Esophagus squamous epithelium (tissue), 5 donors: Measurements from ENCODE around the gene DUSP7. TPM values are rescaled to one million over a fixed set of nuclear protein-coding genes. Genes with fewer than 3 reads are reported as not detected.

Experiments
- DNase-seq: peaks from one replicate; lab custom pipeline; 2025; lab: John Stamatoyannopoulos, UW
- H3K27ac ChIP-seq, 4 donors: fragments of 200-600 bp; sonication (generic); one replicate each; pipeline ENCODE4 v1.5.1; 2016 to 2019; ENCODE audit warnings: mild to moderate bottlenecking in 1 of 4
- H3K27me3 ChIP-seq, 4 donors: fragments of 200-600 bp; sonication (generic); 1 replicate in 3 of 4; 2 replicates in 1 of 4; pipeline versions ENCODE4 v1.5.1 to v1.6.0; 2017 to 2021; ENCODE audit warnings: antibody characterized with exemption in 1 of 4
- H3K36me3 ChIP-seq, 3 donors: fragments of 200-600 bp; sonication (generic); one replicate each; pipeline ENCODE4 v1.5.1; 2016 to 2019
- H3K4me1 ChIP-seq, 3 donors: fragments of 200-600 bp; sonication (generic); one replicate each; pipeline ENCODE4 v1.5.1; 2017 to 2019
- H3K4me3 ChIP-seq, 4 donors: fragments of 200-600 bp; sonication (generic); 1 replicate in 3 of 4; 2 replicates in 1 of 4; pipeline ENCODE4 v1.5.1; 2016 to 2019; ENCODE audit warnings: mild to moderate bottlenecking in 2 of 4, moderate library complexity in 1 of 4
- H3K9me3 ChIP-seq, 3 donors: fragments of 200-600 bp; sonication (generic); one replicate each; pipeline ENCODE4 v1.5.1; 2016 to 2019
- CTCF ChIP-seq, 6 experiments: fragments of 450-650 bp in 4 of 6; fragments of 200-600 bp in 2 of 6; sonication (generic) in 2 of 6; IDR thresholded peaks; one replicate each; pipeline ENCODE4 v1.5.1; 2016 to 2019; ENCODE audit warnings: antibody characterized with exemption in 6 of 6, mild to moderate bottlenecking in 4 of 6, moderate library complexity in 4 of 6
- POLR2A ChIP-seq, 4 donors: fragments of 450-650 bp; IDR thresholded peaks; one replicate each; pipeline ENCODE4 v1.6.1; 2017; ENCODE audit warnings: antibody characterized with exemption in 4 of 4, mild to moderate bottlenecking in 4 of 4, moderate library complexity in 3 of 4
- WGBS, 2 donors: methylation state at CpG; one replicate each; pipeline ENCODE4 v1.1.5; 2018; 5-methylcytosine and 5-hydroxymethylcytosine counted together
- intact Hi-C: fragments of 100-400 bp; cut with DNase I; formaldehyde crosslinking; loops from one replicate; pipeline ENCODE4 v1.15.0; 2022
- total RNA-seq, 4 donors: library from RNA; depleted of rRNA; stranded (reverse); fragments of >200 nt; gene quantifications; one replicate each; pipeline ENCODE4 v1.1.0, GENCODE V29; 2016
- donor health status: DM: yes; HTN: yes; CAD: no.

The DUSP7 gene
- total RNA-seq, 4 donors from 2014 or later = 49.3 to 105 (median 62.1) TPM

- DNase-seq = no peak
- intact Hi-C loops = no loop called here
- Histone ChIP-seq H3K9me3 (no peaks in the 10 kb centered on the region), H3K36me3 (no peaks in the 10 kb centered on the region), H3K4me3 (no peak overlapping the region), H3K4me1 (peaks cover 0 to 52% (median 20%) of the 10 kb centered on the region in 3 donors), H3K27ac (peak overlapping the region in 3 of 4 donors; percentile 23 to 68 (median 50)), H3K27me3 (no peaks in the 10 kb centered on the region)
- WGBS, 2 donors = 69 to 86% methylated on average over 7 to 8 of the region's 12 CpGs
- TF ChIP-seq CTCF (IDR thresholded peaks at IDR 0.05) (no peak), POLR2A (IDR thresholded peaks at IDR 0.05) (no peak)
Observed at GRCh38 chr3:52090131-52090932, 34.0 kb upstream of the DUSP7 start.

GRCh38 chr3:52089691-52090090 is 33.3 kb upstream of the DUSP7 start:
- peak overlapping the region in 3 of 4 donors; percentile 17 to 50 (median 23) for H3K27ac ChIP-seq
- intact Hi-C loops = no loop called here
- 95 to 100% methylated on average over 1 to 4 of the region's 4 CpGs for whole genome bisulfite sequencing, 2 donors

GRCh38 chr3:52088445-52089367 is 32.3 kb upstream of the DUSP7 start:
- H3K4me1 ChIP-seq = peaks cover 0 to 52% (median 20%) of the 10 kb centered on the region in 3 donors
- intact Hi-C loops = no loop called here
- H3K9me3 ChIP-seq = no peaks in the 10 kb centered on the region
- peak overlapping the region in 2 of 4 donors; percentile 44 to 59 for H3K27ac ChIP-seq
- DNase-seq = no peak
- H3K27me3 ChIP-seq = no peaks in the 10 kb centered on the region
- TF ChIP-seq POLR2A (IDR thresholded peaks at IDR 0.05) (no peak), CTCF (IDR thresholded peaks at IDR 0.05) (no peak)
- no peaks in the 10 kb centered on the region for H3K36me3 ChIP-seq
- WGBS, 2 donors = 75 to 81% methylated on average over 7 of the region's 17 CpGs
- H3K4me3 ChIP-seq = no peak overlapping the region

More at GRCh38 chr3:52089691-52090090, 33.3 kb upstream of the DUSP7 start:
- H3K9me3 ChIP-seq = no peaks in the 10 kb centered on the region
- no peak overlapping the region for H3K4me3 ChIP-seq
- TF ChIP-seq POLR2A (IDR thresholded peaks at IDR 0.05) = no peak
- TF ChIP-seq CTCF (IDR thresholded peaks at IDR 0.05) = no peak
- peaks cover 0 to 52% (median 20%) of the 10 kb centered on the region in 3 donors for H3K4me1 ChIP-seq
- no peaks in the 10 kb centered on the region for H3K36me3 ChIP-seq
- no peak for DNase-seq
- no peaks in the 10 kb centered on the region for H3K27me3 ChIP-seq

GRCh38 chr3:52087731-52088130 is 31.4 kb upstream of the DUSP7 start:
- Histone ChIP-seq H3K36me3 (no peaks in the 10 kb centered on the region), H3K4me3 (no peak overlapping the region), H3K27me3 (no peaks in the 10 kb centered on the region), H3K27ac (peak overlapping the region in 1 of 4 donors; percentile 59), H3K4me1 (peaks cover 0 to 52% (median 20%) of the 10 kb centered on the region in 3 donors), H3K9me3 (no peaks in the 10 kb centered on the region)
- TF ChIP-seq POLR2A (IDR thresholded peaks at IDR 0.05) = no peak
- TF ChIP-seq CTCF (IDR thresholded peaks at IDR 0.05) = no peak
- DNase-seq = no peak
- intact Hi-C loops = no loop called here
- 94% methylated on average over 2 of the region's 3 CpGs; no CpG with 5 or more reads in 1 of the 2 donors for WGBS, 2 donors
